Left ventricle myocardium superior (tissue), 1 donor: ENCODE results near the gene LARGE1. TPM values are rescaled to one million over a fixed set of nuclear protein-coding genes. Genes with fewer than 3 reads are reported as not detected.

Experiments
- ATAC-seq: fragments of 200-7000 bp; cut with Tn5 transposase; one replicate; pipeline ENCODE4 v1.9.1; 2020; ENCODE audit warnings: mild to moderate bottlenecking, moderate library complexity
- DNase-seq: peaks from one replicate; pipeline ENCODE4 v3.0.0-alpha.2; 2020
- intact Hi-C: fragments of 100-400 bp; cut with micrococcal nuclease; formaldehyde crosslinking; loops from one replicate; pipeline ENCODE4 v1.11.0; 2022
- total RNA-seq: library from RNA; stranded (reverse); fragmentation: NEBNext Ultra II Directional; extraction: Animal tissue kit (Norgen Biotek cat#: 25700); gene quantifications from one replicate; pipeline ENCODE4 v1.2.1, GENCODE V29; 2021
- donor health status: DM: no; HTN: yes; CAD: no; lungs with severe emphysema.

Gene LARGE1
- total RNA-seq, 1 donor from 2014 or later = 147 TPM

DNA sequence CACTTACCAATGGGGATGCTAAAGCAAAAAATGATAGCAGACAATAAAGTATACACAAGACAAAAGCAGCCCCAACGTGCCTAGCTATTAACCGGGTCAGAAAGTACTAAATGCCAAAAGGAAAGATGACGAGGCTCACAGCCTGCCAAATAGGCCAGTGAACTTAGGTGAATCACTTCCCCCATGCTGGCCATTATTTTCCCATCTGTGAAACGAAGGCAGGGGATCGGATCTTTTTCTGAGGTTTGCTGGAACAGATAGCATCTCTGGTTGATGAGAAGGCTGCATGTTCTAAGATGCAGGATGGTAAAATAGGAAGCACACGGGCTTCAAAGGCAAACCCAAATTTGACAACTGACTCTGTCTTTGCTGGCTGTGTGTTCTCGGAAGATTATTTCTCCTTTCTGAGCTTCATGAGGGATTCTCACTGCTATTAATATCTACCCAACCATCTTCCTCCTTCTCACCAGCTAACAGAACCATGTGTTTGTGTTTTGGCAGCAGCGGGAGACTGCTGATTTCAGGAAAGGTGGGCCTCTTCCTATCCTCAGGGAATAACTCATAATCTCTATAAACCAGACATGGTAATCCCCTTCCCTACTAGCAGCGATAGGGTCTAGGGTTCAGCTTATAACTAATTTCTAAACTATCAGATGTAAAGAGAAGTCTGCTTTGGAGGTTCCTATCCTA lies 390.7 kb downstream of the LARGE1 start:
- DNase-seq = no peak
- intact Hi-C loops = loop anchor here (10.0 kb wide), 1 partner anchor 225 kb away; no protein-coding TSS in a partner anchor
- ATAC-seq = peak; percentile 44

GRCh38 chr22:33528183-33528582 lies 392.1 kb downstream of the LARGE1 start:
- intact Hi-C loops = loop anchor here (10.0 kb wide), 1 partner anchor 223 kb away; no protein-coding TSS in a partner anchor
- DNase-seq (no peak), ATAC-seq (no peak)

- DNase-seq = no peak
- ATAC-seq = no peak
- intact Hi-C loops = loop anchor here (10.0 kb wide), 1 partner anchor 222 kb away; no protein-coding TSS in a partner anchor
Observed at GRCh38 chr22:33526434-33527107, 393.7 kb downstream of the LARGE1 start.

- ATAC-seq (no peak), DNase-seq (no peak)
- intact Hi-C loops = loop anchor here (10.0 kb wide), 1 partner anchor 220 kb away; no protein-coding TSS in a partner anchor
Observed at GRCh38 chr22:33524511-33525260, 395.6 kb downstream of the LARGE1 start.

- DNase-seq = no peak
- intact Hi-C loops = loop anchor here (10.0 kb wide), 1 partner anchor 217 kb away; no protein-coding TSS in a partner anchor
- no peak for ATAC-seq
Observed at GRCh38 chr22:33521879-33522665, 398.2 kb downstream of the LARGE1 start.

DNA sequence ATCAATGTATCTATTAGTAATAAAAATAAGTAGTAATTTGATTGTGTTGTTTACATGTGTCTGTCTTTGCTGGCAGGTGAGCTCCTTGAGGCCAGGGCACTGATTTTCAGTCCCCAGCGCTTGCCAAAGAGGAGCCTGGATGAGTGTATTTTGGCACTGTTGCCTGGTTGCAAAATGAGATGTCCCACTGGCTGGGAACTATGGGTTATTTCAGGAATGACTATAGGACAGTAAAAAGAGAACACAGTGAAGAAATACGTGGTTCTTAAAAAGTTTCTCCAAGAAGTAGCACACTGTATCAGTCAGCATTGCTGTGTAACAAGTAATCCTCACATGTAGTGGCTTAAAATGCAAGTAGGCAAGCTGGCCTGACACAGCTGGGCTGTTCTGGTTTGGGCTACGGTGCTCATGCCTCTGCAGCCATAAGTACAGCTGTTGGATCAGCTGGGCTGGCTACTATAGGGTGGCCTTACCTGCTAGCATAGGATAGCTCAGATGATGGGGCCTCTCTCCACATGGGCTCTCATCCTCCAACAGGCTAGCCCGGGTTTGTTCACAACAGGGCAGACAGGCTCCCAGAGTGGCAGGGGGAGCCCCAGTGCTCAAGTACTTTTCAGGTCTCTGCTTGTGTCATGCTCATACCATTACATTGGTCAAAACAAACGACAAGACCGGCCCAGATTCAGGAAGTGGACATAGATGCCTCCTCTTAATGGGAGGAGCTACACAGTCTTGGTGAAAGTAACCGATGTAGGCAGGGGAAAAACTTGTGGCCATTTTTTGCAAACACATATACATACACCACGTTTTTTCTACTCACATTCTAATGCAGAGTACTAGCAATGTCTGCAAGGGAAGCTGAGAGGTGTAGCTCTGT lies 399.1 kb downstream of the LARGE1 start:
- DNase-seq (no peak), ATAC-seq (no peak)
- intact Hi-C loops = loop anchor here (10.0 kb wide), 1 partner anchor 216 kb away; no protein-coding TSS in a partner anchor

- ATAC-seq (no peak), DNase-seq (no peak)
- intact Hi-C loops = loop anchor here (10.0 kb wide), 1 partner anchor 215 kb away; no protein-coding TSS in a partner anchor
Observed at GRCh38 chr22:33519974-33520903, 400.0 kb downstream of the LARGE1 start.

- peak; percentile 67 for ATAC-seq
- intact Hi-C loops = no loop called here
- peak; percentile 40 for DNase-seq
Observed at GRCh38 chr22:33519071-33519973, 401.0 kb downstream of the LARGE1 start.

DNA sequence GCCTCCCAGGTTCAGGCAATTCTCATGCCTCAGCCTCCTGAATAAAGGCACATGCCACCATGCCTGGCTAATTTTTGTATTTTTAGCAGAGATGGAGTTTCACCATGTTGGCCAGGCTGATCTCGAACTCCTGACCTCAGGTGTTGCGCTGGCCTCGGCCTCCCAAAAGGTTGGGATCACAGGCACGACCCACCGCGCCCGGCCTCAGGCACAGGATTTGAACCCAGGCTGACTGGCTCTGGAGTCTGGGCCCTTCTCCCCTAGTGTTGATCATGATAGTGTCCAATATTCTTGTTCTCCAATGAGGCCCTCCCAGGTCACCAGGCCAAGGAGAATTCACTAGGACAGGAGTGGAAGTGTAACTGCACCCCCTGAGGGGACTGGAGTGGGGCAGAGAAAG lies 401.9 kb downstream of the LARGE1 start:
- intact Hi-C loops = no loop called here
- no peak for ATAC-seq
- no peak for DNase-seq

- intact Hi-C loops = no loop called here
- ATAC-seq (peak; percentile 52), DNase-seq (peak; percentile 66)
Observed at GRCh38 chr22:33515795-33516194, 404.5 kb downstream of the LARGE1 start.

- ATAC-seq = peak; percentile 25
Observed at GRCh38 chr22:33513388-33514338, 406.6 kb downstream of the LARGE1 start.

DNA sequence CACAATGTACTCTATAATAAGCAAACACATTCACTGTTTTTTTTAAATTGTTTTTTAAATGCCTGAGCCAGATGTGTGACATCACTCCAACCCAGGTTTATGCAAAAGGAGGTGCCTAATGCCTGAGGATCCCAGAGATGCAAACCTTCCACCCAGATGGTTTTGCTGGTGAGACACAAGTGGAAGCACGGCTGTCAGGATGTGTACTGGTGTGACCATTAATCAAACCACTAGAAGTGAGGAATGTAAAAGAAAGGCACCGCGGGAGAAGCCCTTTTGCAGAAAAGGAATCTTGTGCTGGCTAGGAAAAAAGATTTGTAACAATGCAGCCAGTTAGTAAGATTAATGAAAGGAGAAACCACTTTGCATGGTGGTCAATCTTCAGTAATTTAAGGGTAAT lies 407.4 kb downstream of the LARGE1 start:
- intact Hi-C loops = no loop called here
- no peak for ATAC-seq

More at GRCh38 chr22:33513388-33514338, 406.6 kb downstream of the LARGE1 start:
- intact Hi-C loops = no loop called here
- DNase-seq = no peak

DNA sequence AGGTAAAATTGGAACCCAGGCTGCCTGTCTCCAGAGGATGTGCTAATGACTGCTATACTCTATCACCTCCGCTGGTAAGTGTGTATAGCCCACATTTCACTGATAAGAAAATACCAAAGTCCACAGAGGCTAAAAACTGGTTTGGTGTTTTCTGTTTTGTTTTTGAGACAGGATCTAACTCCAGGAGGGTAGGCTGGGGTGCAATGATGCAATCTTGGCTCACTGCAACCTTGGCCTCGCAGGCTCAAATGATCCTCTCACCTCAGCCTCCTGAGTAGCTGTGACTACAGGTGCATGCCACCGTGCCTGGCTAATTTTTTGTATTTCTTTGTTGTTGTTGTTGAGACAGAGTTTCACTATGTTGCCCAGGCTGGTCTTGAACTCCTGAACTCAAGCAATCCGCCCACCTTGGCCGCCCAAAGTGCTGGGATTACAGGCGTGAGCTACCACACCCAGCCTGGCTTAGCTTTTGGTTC lies 409.8 kb downstream of the LARGE1 start:
- intact Hi-C loops = no loop called here
- DNase-seq = no peak

More for the DNA sequence above, 407.4 kb downstream of the LARGE1 start:
- no peak for DNase-seq

DNA sequence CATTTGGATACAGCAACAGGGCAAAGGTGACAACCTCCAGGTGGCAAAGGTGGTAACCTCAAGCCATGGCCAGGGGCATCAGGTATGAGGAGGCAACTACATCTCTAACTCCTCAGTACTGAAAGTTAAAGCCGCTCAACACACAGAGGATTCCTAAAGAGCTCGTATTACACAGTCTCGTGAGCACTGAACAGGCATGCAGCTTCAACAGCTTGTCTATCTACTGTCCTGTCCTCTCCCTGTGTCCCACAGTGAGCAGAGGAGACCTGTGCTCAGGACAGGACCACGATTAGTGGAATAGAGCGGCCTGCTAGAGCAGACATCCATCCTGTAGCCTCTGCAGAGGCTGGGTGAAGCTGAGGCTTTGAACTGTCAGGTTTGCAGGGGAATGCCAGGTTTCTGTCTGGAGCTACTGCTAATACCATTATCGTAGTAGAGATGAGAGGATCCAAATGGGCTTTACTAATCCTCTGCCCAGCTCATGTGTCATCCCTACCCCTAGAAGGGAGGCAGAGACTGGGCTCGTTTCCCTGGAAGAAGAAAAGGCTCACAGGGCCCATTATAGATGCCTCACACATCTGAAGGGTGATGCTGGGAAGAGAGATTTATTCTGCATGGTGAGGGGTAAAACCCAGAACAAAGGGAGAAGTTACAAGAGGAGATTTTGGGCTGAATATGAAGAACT lies 415.2 kb downstream of the LARGE1 start:
- DNase-seq (no peak), ATAC-seq (peak; percentile 33)
- intact Hi-C loops = no loop called here

More for the DNA sequence above, 409.8 kb downstream of the LARGE1 start:
- ATAC-seq = no peak
